GM12878 (cell line): ENCODE results near the gene LRRC75B. TPM values are rescaled to one million over a fixed set of nuclear protein-coding genes. Genes with fewer than 3 reads are reported as not detected.
A peak's percentile ranks its signal among the peaks of the same experiment; 100 is the strongest.

Source experiments
- ASH2L ChIP-seq: fragments of 300-600, 200-600 bp; sonication (generic); IDR thresholded peaks from 2 replicates; pipeline ENCODE4 v1.6.1; 2017; ENCODE audit warnings: low read depth, mild to moderate bottlenecking, borderline replicate concordance
- BCL3 ChIP-seq: IDR thresholded peaks from 2 replicates; pipeline ENCODE4 v1.6.1; 2011; ENCODE audit warnings: borderline replicate concordance, low read depth, mild to moderate bottlenecking, moderate library complexity, low read length; ENCODE audit not compliant: insufficient read depth, poor library complexity, severe bottlenecking
- BRCA1 ChIP-seq: IDR thresholded peaks from 2 replicates; pipeline ENCODE4 v1.6.1; 2011; ENCODE audit warnings: low read depth, low read length, improper control_type of control experiment
- CEBPB ChIP-seq, 2 experiments: fragments of 150-350 bp in 1 of 2; IDR thresholded peaks; 2 replicates each; pipeline ENCODE4 v1.6.1; 2012 to 2014; ENCODE audit warnings: low read depth in 2 of 2, low read length in 2 of 2, borderline replicate concordance in 1 of 2, inconsistent platforms in 1 of 2
- CEBPZ ChIP-seq: fragments of 150-350 bp; IDR thresholded peaks from 2 replicates; pipeline ENCODE4 v1.6.1; 2016; ENCODE audit warnings: low read depth, low read length
- EP300 ChIP-seq, 2 experiments: fragments of 150-350 bp in 1 of 2; IDR thresholded peaks; 2 replicates each; pipeline ENCODE4 v1.6.1; 2011 to 2012; ENCODE audit warnings: low read depth in 2 of 2, low read length in 2 of 2, borderline replicate concordance in 1 of 2, improper control_type of control experiment in 1 of 2, inconsistent platforms in 1 of 2; ENCODE audit not compliant: control insufficient read depth in 1 of 2
- HDAC2 ChIP-seq: fragments of 200-600 bp; sonication (generic); IDR thresholded peaks from 2 replicates; pipeline ENCODE4 v1.6.1; 2017
- IRF3 ChIP-seq: fragments of 450-650 bp; IDR thresholded peaks from 2 replicates; pipeline ENCODE4 v1.6.1; 2014; ENCODE audit warnings: mild to moderate bottlenecking
- IRF5 ChIP-seq: fragments of 450-650 bp; IDR thresholded peaks from 2 replicates; pipeline ENCODE4 v1.6.1; 2017; ENCODE audit warnings: borderline replicate concordance
- KLF5 ChIP-seq: fragments of 450-650 bp; IDR thresholded peaks from 2 replicates; pipeline ENCODE4 v1.6.1; 2014; ENCODE audit warnings: mild to moderate bottlenecking; ENCODE audit not compliant: partially characterized antibody
- MEF2B ChIP-seq: fragments of 450-650 bp; IDR thresholded peaks from 2 replicates; pipeline ENCODE4 v1.6.1; 2018; ENCODE audit warnings: mild to moderate bottlenecking, moderate library complexity; ENCODE audit not compliant: partially characterized antibody, poor library complexity, severe bottlenecking
- NFIC ChIP-seq: IDR thresholded peaks from 2 replicates; pipeline ENCODE4 v1.6.1; 2012; ENCODE audit warnings: low read depth, mild to moderate bottlenecking, inconsistent platforms, low read length, moderate library complexity
- RELB ChIP-seq: fragments of 450-650 bp; IDR thresholded peaks from 2 replicates; pipeline ENCODE4 v1.6.1; 2017; ENCODE audit warnings: low read depth, mild to moderate bottlenecking, moderate library complexity
- SIX5 ChIP-seq: IDR thresholded peaks from 2 replicates; pipeline ENCODE4 v1.6.1; 2011; ENCODE audit warnings: mild to moderate bottlenecking, low read depth, low read length, moderate library complexity; ENCODE audit not compliant: severe bottlenecking
- SMARCA5 ChIP-seq: fragments of 450-650 bp; IDR thresholded peaks from 2 replicates; pipeline ENCODE4 v1.6.1; 2017; ENCODE audit warnings: mild to moderate bottlenecking
- ZZZ3 ChIP-seq: IDR thresholded peaks from 2 replicates; pipeline ENCODE4 v1.6.1; 2011; ENCODE audit warnings: low read depth; ENCODE audit not compliant: control insufficient read depth, insufficient read length
- polyA plus RNA-seq, 11 experiments: library from polyadenylated mRNA; depleted of rRNA in 4 of 11; unstranded in 6 of 11; stranded (reverse) in 5 of 11; fragments of >200 nt; fragmentation: Nextera tagmentation in 4 of 11; fragmentation: Illumina TruSeq in 1 of 11; extraction: Ambion mirVana in 4 of 11; extraction: Trizol in 1 of 11; gene quantifications; 1 replicate in 1 of 11; 2 replicates in 10 of 11; pipeline versions ENCODE4 v1.2.1 to v1.2.3, GENCODE V29; 2011 to 2016; ENCODE audit warnings: inconsistent platforms in 2 of 11, missing spikeins in 2 of 11, low read depth in 1 of 11
- total RNA-seq, 4 experiments: library from RNA; depleted of rRNA in 3 of 4; stranded (reverse); fragments of >200 nt in 3 of 4; fragmentation: Illumina TruSeq in 1 of 4; extraction: Trizol in 1 of 4; gene quantifications; 2 replicates each; pipeline versions ENCODE4 v1.2.1 to v1.2.3, GENCODE V29; 2013 to 2021
- TF ChIP-seq, protein P1 (sequence below): IDR thresholded peaks from 2 replicates; pipeline ENCODE4 v1.6.1; 2012; ENCODE audit warnings: low read depth, low read length, improper control_type of control experiment

LRRC75B gene
- total and polyA plus RNA-seq, 10 of the 15 experiments (the other 5 are each of a cell fraction or from before 2014, with no cell fraction given) = 0.09 to 0.98 (median 0.11) TPM; not detected in 3

GRCh38 chr22:24555165-24556039 lies 37.5 kb downstream of the LRRC75B start, which contains the start of gene SNRPD3 (continued):
- no peak for TF ChIP-seq IRF5
- peak; percentile 89; the same call in 1 of the 2 replicates for TF ChIP-seq HDAC2
- no peak for TF ChIP-seq ZZZ3
- TF ChIP-seq, protein P1, sequence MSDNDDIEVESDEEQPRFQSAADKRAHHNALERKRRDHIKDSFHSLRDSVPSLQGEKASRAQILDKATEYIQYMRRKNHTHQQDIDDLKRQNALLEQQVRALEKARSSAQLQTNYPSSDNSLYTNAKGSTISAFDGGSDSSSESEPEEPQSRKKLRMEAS = peak; percentile 84; the same call in 1 of the 2 replicates
- TF ChIP-seq EP300 (IDR thresholded peaks at IDR 0.05; ENCODE audit: borderline replicate concordance in 1 of 2, control insufficient read depth in 1 of 2, low read depth in 2 of 2, low read length in 2 of 2) = peak in 1 of 2 experiments; percentile 39; a peak in 1 of 4 replicates
- no peak for TF ChIP-seq BRCA1
- peak; percentile 99 for TF ChIP-seq RELB
- peak; percentile 57; the same call in 1 of the 2 replicates for TF ChIP-seq SMARCA5
- TF ChIP-seq CEBPZ = no peak
- no peak for TF ChIP-seq CEBPB (IDR thresholded peaks at IDR 0.05; ENCODE audit: borderline replicate concordance in 1 of 2, low read depth in 2 of 2, low read length in 2 of 2)
- TF ChIP-seq IRF3 = no peak
- TF ChIP-seq ASH2L = peak; percentile 96; the same call in 1 of the 2 replicates
- TF ChIP-seq NFIC = 0 out of 2 replicates have a peak, but pooled peaks have one; percentile 54
- peak; percentile 45 for TF ChIP-seq MEF2B
- TF ChIP-seq BCL3 = no peak
- TF ChIP-seq KLF5 = peak; percentile 87
- peak; percentile 68 for TF ChIP-seq SIX5
